ENCODE data around the gene WNK2. TPM values are rescaled to one million over a fixed set of nuclear protein-coding genes. Genes with fewer than 3 reads are reported as not detected.
"Not testable (repeated sequence)": the region's sequence is repeated elsewhere in the genome, so short reads cannot be mapped to it uniquely, and the experiment has no call there.

Gene WNK2
- polyA plus RNA-seq, 1 experiment, result not detected

DNA sequence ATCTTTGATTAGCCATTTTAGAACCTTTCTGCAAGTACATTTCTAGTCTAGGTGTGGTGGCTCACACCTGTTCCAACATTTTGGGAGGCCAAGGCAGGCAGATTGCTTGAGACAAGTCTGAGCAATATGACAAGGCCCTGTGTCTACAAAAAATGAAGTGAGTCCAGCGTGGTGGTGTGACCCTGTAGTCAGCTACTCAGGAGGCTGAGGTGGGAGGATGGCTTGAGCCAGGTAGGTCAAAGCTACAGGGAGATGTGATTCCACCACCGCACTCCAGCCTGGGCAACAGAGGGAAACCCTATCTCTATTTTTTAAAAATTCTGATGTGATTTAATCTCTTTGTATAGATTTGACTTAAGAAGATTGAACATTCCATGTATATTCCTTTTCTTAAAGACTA is 171.9 kb downstream of the WNK2 start:
- H3K4me3 ChIP-seq (ENCODE audit: low read depth, low read length), result no peak overlapping the region
- H3K27me3 ChIP-seq (ENCODE audit: control insufficient read depth, insufficient read depth, low read length), result no peaks in the 10 kb centered on the region
- no peak for TF ChIP-seq CTCF (IDR thresholded peaks at IDR 0.05; ENCODE audit: insufficient read depth, low read depth, low read length)
- ChIA-PET POLR2A (no interaction called here), CTCF (no interaction called here)
- H3K36me3 ChIP-seq (ENCODE audit: control insufficient read depth, insufficient read depth, low read length), result no peaks in the 10 kb centered on the region
- DNase-seq (ENCODE audit: low read depth), result no peak

- POLR2A ChIA-PET, result no interaction called here
- no peak for TF ChIP-seq CTCF (IDR thresholded peaks at IDR 0.05; ENCODE audit: insufficient read depth, low read depth, low read length)
- Histone ChIP-seq H3K36me3 (ENCODE audit: control insufficient read depth, insufficient read depth, low read length) (no peaks in the 10 kb centered on the region), H3K4me3 (ENCODE audit: low read depth, low read length) (no peak overlapping the region), H3K27me3 (ENCODE audit: control insufficient read depth, insufficient read depth, low read length) (no peaks in the 10 kb centered on the region)
- no peak for DNase-seq (ENCODE audit: low read depth)
- CTCF ChIA-PET, result no interaction called here
Measured at GRCh38 chr9:93357649-93358048, 173.7 kb downstream of the WNK2 start.

GRCh38 chr9:93359907-93360306 is 176.0 kb downstream of the WNK2 start:
- POLR2A ChIA-PET; DNase-seq (ENCODE audit: low read depth); CTCF ChIA-PET; H3K27me3 ChIP-seq (ENCODE audit: control insufficient read depth, insufficient read depth, low read length); H3K4me3 ChIP-seq (ENCODE audit: low read depth, low read length); H3K36me3 ChIP-seq (ENCODE audit: control insufficient read depth, insufficient read depth, low read length): not testable (repeated sequence)

DNA sequence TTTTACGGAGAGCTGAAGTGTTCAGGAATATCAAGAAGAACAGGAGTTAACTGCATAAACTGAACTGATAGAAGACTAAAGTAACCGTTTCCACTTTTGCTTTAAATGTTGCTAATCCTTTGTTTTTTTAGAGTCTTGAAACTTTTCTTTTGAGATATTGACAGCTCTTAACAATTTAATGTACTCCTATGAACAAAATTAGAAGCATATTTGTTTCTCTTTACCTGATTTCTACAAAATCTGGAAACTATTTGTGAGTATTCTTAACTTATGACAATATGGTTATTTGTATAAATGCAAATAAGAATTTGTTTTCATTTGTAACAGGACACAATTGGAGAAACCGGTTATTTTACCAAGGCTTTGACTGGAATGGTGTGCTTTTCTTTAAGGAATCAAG is 178.1 kb downstream of the WNK2 start:
- H3K27me3 ChIP-seq (ENCODE audit: control insufficient read depth, insufficient read depth, low read length), result no peaks in the 10 kb centered on the region
- no peak overlapping the region for H3K4me3 ChIP-seq (ENCODE audit: low read depth, low read length)
- ChIA-PET CTCF (no interaction called here), POLR2A (no interaction called here)
- no peaks in the 10 kb centered on the region for H3K36me3 ChIP-seq (ENCODE audit: control insufficient read depth, insufficient read depth, low read length)
- TF ChIP-seq CTCF (IDR thresholded peaks at IDR 0.05; ENCODE audit: insufficient read depth, low read depth, low read length), result no peak
- DNase-seq (ENCODE audit: low read depth), result no peak

DNA sequence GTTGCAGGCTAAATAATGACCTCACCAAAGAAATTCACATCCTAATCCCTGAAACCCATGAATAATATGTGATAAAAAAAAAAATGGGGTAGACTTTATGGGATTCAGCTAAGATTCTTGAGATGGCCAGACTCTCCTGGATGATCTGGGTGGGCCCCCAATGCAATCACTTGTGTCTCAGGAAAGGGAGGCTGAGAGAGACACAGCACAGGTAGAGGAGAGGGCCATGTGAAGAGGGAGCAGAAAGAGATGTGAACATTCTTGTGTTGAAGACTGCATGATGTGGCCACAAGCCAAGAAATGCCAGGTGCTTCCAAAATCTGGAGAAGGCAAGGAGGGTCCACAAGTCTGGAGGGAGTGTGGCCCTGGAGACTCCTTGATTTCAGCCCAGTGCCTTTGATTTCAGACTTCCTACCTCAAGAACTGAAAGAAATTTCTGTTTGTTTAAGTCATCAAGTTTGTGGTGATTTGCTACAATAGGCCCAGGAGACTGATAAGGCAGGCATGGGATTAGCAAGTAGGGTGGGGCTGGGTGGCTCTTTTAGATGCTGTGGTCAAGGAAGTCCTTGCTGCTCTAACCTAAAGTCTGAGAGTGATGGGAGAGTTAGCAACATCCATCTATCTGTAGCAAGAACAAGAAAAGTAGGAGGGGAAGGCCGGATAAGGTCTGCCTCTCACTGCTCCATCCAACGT is 180.9 kb downstream of the WNK2 start:
- TF ChIP-seq CTCF (IDR thresholded peaks at IDR 0.05; ENCODE audit: insufficient read depth, low read depth, low read length), result no peak
- DNase-seq (ENCODE audit: low read depth), result no peak
- H3K4me3 ChIP-seq (ENCODE audit: low read depth, low read length), result no peak overlapping the region
- no peaks in the 10 kb centered on the region for H3K36me3 ChIP-seq (ENCODE audit: control insufficient read depth, insufficient read depth, low read length)
- ChIA-PET CTCF (no interaction called here), POLR2A (no interaction called here)
- no peaks in the 10 kb centered on the region for H3K27me3 ChIP-seq (ENCODE audit: control insufficient read depth, insufficient read depth, low read length)

- no peak for DNase-seq (ENCODE audit: low read depth)
- Histone ChIP-seq H3K27me3 (ENCODE audit: control insufficient read depth, insufficient read depth, low read length) (no peaks in the 10 kb centered on the region), H3K4me3 (ENCODE audit: low read depth, low read length) (no peak overlapping the region), H3K36me3 (ENCODE audit: control insufficient read depth, insufficient read depth, low read length) (no peaks in the 10 kb centered on the region)
- CTCF ChIA-PET, result no interaction called here
- POLR2A ChIA-PET, result no interaction called here
- no peak for TF ChIP-seq CTCF (IDR thresholded peaks at IDR 0.05; ENCODE audit: insufficient read depth, low read depth, low read length)
Measured at GRCh38 chr9:93365427-93366118, 181.6 kb downstream of the WNK2 start.
